IPS-11a (cell line): Measurements from ENCODE around the gene UBR3.
"Not testable (repeated sequence)": the region's sequence is repeated elsewhere in the genome, so short reads cannot be mapped to it uniquely, and the experiment has no call there.

Source experiments
- H3K4me3 ChIP-seq: one replicate; pipeline ENCODE4 v1.5.1; 2013; ENCODE audit warnings: low read depth, low read length, control low read depth

Gene UBR3, protein sequence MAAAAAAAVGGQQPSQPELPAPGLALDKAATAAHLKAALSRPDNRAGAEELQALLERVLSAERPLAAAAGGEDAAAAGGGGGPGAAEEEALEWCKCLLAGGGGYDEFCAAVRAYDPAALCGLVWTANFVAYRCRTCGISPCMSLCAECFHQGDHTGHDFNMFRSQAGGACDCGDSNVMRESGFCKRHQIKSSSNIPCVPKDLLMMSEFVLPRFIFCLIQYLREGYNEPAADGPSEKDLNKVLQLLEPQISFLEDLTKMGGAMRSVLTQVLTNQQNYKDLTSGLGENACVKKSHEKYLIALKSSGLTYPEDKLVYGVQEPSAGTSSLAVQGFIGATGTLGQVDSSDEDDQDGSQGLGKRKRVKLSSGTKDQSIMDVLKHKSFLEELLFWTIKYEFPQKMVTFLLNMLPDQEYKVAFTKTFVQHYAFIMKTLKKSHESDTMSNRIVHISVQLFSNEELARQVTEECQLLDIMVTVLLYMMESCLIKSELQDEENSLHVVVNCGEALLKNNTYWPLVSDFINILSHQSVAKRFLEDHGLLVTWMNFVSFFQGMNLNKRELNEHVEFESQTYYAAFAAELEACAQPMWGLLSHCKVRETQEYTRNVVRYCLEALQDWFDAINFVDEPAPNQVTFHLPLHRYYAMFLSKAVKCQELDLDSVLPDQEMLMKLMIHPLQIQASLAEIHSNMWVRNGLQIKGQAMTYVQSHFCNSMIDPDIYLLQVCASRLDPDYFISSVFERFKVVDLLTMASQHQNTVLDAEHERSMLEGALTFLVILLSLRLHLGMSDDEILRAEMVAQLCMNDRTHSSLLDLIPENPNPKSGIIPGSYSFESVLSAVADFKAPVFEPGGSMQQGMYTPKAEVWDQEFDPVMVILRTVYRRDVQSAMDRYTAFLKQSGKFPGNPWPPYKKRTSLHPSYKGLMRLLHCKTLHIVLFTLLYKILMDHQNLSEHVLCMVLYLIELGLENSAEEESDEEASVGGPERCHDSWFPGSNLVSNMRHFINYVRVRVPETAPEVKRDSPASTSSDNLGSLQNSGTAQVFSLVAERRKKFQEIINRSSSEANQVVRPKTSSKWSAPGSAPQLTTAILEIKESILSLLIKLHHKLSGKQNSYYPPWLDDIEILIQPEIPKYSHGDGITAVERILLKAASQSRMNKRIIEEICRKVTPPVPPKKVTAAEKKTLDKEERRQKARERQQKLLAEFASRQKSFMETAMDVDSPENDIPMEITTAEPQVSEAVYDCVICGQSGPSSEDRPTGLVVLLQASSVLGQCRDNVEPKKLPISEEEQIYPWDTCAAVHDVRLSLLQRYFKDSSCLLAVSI (N-terminal part only)

DNA sequence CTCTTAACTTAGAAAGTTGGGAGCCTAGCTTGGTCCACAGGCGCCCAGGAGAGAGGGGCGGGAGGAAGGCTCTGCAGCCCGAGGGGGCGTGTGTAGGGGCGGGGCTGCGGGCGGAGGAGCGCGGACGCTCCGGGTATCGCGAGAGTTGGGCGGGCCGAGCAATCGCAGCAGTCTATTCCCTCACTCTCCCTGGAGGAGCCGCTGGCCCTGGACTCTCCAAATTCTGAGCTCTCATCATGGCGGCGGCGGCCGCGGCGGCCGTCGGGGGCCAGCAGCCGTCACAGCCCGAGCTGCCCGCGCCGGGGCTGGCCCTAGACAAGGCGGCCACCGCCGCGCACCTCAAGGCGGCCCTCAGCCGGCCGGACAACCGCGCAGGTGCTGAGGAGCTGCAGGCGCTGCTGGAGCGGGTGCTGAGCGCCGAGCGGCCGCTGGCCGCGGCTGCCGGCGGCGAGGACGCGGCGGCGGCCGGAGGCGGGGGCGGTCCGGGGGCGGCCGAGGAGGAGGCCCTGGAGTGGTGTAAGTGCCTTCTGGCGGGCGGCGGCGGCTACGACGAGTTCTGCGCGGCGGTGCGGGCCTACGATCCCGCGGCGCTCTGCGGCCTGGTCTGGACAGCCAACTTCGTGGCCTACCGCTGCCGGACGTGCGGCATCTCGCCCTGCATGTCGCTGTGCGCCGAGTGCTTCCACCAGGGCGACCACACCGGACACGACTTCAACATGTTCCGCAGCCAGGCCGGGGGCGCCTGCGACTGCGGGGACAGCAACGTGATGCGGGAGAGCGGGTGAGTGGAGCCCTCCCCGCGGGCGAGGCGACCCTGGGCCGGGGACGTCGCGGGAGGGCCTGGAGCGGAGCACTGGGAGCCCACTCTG, at the start of gene UBR3:
UBR3 (plus strand) TSS at position 183 of the 869 bp plus-strand sequence; CDS start at position 237, 54 bp downstream.
- H3K4me3 ChIP-seq, result peak within 1 kb of the TSS; percentile 82

DNA sequence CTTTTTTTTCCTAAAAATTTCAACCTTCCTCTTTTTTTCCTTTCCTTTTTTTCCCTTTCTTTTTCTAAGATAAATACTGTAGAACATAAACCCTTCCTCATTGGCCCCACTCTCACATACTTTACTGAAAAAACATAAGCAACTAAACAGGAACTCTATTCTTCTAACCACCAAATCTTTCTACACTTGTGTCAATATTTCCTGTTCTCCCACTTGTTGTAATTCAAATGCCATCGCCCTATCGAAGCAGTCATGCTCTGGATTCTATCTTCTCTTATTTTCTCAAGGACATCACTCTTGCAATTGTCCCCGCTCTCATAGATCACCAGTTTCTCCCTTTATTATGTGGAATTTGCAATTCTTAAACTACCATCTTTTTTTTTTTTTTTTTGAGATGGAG, 48.8 kb upstream of the UBR3 start:
- no peak overlapping the region for H3K4me3 ChIP-seq

DNA sequence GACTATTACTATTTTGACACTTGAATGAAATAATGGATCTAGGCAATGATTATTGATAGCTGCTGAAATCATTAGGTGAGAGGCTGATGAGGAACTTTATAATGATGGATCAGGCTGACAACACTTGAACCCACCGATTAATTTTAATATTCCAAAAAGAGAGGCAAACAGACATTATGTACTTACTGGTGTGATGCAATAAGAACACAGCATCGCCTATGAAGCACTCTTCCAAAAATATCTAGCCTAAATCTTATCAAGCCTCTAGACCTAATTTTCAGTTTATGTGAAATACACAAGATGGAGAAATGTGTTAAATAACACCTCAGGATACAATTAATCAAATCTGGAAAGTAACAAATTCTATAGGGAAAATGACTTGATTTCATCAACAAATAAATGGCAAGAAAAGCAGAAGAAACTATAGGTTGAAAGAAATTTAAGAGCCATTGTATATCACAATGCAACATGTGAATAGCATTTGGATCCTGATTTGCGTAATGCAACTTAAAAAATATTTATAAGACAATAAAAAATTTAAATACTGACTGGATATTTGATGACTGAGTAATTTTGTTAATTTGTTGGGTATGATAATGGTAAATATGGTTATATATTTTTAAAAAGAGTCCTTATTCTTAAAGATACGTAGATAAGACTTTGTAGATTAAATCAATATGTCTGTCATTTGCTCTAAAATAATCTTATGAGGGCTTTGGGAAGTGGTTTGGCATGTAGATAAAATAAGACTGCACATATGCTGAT, 45.8 kb upstream of the UBR3 start:
- H3K4me3 ChIP-seq, result no peak overlapping the region

DNA sequence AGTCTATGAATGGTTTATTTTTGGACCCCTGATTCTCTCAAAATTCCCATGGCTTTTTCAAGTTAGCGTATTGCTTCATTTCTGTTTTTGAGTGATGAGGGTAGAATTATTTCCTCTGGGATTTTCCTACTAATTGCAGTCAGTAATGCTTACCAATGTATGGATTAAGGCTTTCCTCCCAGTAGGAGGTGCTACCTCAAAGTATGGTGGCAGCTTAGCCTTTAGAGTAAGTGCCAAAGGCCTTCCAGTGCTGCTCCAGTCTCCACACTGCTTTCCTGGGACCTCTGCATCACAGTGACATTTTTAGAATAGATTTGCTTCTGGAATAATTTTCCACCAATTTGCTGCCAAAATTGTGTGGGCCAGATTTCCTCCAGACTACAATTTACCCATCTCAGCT, 44.7 kb upstream of the UBR3 start:
- H3K4me3 ChIP-seq, result no peak overlapping the region

DNA sequence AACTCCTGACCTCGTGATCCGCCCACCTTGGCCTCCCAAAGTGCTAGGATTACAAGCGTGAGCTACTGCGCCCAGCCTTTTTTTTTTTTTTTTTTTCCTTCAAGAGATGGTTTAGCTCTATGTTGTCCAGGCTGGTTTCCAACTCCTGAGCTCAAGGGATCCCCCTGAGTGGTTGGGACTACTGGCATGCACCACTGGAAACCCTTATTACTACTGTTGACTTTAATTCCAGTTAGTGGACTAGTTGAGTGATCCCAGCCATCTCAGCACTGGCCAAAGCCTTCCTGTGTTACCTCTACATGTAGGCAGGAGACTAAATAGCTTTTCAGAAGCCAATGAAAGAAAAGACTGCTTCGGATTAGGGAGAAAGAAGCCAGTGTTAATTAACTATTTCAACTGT, 36.7 kb upstream of the UBR3 start:
- H3K4me3 ChIP-seq, result no peak overlapping the region

DNA sequence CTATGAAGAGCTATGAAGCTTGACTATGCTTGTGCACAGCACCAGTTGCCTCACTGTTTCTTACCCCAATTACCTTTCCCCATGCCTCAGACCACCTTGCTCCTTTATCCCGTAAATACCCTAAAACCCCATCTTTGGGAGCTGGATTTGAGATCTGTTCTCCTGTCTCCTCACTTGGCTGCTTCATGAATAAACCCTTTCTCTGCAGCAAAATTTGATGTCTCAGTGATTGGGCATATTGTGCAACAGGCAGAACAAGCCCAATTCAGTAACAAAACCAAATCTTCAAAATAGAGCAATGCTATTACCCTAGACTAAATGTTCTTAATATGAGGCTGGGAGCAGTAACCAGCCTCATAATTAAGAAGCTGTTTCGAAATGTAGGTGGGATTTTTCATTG, 32.1 kb upstream of the UBR3 start:
- H3K4me3 ChIP-seq, result no peak overlapping the region

DNA sequence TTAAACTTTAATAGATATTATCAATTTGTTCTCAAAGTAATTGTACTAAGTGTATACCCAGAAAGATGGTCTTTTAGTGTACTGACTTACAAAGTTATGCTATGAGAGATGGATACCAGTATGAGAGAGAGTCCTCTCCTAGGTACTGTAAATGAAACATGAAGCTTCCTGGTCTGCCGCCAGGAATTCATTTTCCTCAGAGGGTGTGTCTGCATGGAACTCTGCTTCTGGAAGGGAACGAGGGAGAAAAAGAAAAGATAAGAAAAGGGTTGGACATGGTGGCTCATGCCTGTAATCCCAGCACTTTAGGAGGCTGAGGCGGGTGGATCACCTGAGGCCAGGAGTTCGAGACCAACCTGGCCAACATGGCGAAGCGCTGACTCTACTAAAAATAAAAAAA, 30.8 kb upstream of the UBR3 start:
- H3K4me3 ChIP-seq, result no peak overlapping the region

DNA sequence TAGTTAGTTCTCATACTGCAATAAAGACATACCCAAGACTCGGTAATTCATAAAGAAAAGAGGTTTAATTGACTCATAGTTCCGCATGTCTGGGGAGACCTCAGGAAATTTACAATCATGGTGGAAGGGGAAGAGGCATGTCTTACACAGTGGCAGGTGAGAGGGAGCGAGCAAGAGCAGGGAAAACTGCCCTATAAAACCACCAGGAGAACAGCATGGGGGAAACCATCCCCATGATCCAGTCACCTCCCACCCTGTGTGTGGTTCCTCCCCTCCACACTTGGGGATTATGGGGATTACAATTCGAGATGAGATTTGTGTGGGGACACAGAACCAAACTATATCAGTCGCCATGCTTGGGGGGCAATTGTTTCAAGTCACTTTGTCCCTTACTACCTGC, 29.7 kb upstream of the UBR3 start:
- no peak overlapping the region for H3K4me3 ChIP-seq

DNA sequence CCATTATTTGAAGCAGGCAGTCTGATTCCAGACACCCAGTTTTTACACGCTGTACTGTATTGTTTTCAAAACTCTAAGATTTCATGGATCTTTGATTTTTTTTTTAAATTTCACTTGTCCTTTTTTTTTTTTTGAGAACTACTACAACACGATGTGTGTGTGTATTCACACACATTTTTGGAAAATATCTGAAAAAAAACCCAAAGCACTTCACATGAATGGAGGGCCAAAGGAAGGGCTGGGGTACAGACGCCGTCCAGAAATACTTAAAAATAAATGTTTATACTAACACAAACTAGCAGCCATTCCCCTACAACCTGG, 28.9 kb upstream of the UBR3 start:
- peak overlapping the region; percentile 95 for H3K4me3 ChIP-seq

DNA sequence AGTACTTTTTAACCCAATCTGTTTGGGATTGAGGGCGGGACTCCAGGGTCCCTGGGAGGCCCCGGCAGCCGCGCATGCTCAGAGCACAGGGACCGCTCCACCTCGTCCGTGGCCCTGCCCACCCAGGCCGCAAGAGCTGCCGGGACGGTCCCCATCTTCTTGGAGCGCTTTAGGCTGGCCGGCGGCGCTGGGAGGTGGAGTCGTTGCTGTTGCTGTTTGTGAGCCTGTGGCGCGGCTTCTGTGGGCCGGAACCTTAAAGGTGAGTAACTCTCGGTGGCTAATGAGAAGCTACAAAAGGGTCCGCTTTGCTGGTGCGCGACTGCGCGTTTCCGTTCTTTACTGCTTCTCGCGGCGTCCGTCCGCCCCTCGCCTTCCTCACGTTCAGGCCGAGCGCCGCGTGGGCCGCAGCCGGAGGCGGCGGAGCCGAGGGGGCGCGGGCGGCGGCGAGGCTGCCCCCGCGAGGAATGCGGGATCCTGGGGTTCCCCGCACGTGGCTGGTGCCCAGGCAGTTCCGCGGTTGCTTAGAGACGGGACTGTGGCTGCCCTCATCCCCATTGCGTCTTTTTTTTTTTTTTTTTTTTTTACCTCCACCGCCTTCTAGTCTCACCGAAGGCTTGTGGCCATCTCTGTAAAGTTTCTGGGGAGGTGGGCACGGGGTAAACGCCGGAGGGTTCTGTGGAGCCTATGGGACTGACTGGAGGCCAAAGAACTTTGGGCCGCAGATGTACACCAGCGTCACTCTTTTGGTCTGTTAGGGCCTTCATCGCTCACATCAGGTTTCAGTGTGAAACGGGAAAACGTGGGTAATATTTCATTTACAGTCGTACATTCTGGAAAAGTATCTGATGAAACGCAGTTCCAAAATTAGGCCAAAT, 28.3 kb upstream of the UBR3 start, which contains the start of gene SSB:
SSB (plus strand) TSS at position 154 of the 875 bp plus-strand sequence. CDS start 2,090 bp downstream, outside the sequence.
- H3K4me3 ChIP-seq, result peak within 1 kb of the TSS; percentile 95

DNA sequence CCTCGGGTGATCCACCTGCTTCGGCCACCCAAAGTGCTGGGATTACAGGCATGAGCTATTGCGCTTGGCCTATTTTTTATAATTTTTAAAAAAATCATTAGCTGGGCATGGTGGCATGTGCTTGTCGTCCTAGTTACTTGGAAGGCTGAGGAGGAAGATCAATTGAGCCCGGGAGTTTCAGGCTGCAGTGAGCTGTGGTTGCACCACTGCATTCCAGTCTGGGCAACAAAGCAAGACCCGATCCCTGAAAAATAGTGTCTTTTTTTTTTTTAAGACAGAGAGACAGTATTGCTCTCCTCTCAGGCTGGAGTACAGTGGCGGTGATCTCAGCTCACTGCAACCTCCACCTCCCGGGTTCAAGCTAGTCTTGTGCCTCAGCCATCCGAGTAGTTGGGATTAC, 23.8 kb upstream of the UBR3 start:
- no peak overlapping the region for H3K4me3 ChIP-seq

DNA sequence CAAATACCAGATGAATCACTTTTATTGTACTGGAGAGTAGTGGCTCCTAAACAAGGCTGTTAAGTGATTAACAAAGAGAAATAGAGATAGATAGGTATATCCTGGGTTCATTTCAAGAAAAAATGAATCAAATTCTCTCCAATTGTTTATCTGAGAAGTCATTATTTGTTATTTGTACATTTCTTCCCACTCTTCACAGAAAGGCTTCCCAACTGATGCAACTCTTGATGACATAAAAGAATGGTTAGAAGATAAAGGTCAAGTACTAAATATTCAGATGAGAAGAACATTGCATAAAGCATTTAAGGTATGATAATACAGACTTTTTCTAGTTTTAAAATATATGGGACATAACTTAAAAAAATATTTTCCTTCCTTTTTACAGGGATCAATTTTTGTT, 20.7 kb upstream of the UBR3 start:
- no peak overlapping the region for H3K4me3 ChIP-seq

DNA sequence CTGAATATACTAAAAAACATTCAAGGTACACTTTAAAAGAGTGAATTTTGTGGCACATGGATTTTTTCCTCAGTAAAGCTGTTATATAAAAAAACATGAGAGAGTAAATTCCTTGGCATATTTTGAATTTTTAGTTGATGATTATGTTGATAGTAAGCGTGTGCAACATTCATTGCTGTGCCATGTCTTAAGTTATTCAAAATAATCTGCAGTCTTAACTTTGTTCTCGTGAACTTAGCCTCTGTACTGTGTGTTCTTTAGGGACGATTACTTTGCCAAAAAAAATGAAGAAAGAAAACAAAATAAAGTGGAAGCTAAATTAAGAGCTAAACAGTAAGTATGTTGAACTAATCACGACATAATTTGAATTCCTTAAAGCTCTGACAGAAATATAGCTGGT, 19.0 kb upstream of the UBR3 start:
- no peak overlapping the region for H3K4me3 ChIP-seq

DNA sequence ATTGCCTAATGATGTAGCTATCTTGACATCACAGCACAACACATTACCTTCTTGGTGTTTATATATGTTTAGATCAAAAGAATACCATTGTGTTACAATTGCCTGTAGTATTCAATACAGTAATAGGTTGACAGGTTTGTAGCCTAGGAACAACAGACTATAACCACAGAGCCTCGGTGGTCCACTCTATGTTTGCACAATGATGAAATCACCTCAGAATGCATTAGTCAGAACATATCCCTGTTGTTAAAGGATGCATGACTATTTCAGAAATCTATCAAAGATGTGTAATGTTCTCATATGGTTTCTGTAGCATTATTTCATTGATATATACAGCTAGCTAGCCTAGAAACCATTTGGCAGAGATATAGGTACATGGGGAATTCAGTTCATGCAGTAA, 11.4 kb upstream of the UBR3 start:
- H3K4me3 ChIP-seq, result no peak overlapping the region

DNA sequence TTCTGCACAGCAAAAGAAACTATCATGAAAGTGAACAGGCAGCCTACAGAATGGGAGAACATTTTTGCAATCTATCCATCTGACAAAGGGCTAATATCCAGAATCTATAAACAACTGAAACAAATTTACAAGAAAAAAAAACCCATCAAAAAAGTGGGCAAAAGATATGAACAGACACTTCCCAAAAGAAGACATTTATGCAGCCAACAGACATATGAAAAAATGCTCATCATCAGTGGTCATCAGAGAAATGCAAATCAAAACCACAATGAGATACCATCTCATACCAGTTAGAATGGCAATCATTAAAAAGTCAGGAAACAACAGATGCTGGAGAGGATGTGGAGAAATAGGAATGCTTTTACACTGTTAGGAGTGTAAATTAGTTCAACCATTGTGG, 10.3 kb upstream of the UBR3 start:
- H3K4me3 ChIP-seq, result not testable (repeated sequence)

DNA sequence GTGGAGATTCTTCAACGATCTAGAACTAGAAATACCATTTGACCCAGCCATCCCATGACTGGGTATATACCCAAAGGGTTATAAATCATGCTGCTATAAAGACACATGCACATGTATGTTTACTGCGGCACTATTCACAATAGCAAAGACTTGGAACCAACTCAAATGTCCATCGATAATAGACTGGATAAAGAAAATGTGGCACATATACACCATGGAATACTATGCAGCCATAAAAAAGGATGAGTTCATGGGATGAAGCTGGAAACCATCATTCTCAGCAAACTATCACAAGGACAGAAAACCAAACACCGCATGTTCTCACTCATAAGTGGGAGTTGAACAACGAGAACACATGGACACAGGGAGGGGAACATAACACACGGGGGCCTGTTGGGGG, 9.9 kb upstream of the UBR3 start:
- not testable (repeated sequence) for H3K4me3 ChIP-seq

DNA sequence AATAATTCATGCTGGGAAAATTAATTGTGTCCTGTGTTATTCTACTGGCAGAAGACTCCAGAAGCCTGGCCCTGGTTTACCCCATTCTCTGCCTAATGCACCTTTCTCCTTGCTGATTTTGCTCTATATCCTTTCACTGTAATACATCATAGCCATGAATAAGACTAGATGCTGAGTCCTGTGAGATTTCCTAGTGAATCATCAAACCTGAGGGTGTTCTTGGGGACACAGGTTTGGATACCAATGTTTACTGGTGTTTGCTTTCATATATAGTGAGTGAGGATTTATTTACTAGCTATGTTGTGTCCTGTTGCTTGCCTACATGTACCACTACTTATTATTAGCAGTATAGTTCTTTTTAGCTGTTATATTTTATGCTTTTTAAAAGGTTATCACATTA, 9.0 kb upstream of the UBR3 start:
- H3K4me3 ChIP-seq, result no peak overlapping the region

DNA sequence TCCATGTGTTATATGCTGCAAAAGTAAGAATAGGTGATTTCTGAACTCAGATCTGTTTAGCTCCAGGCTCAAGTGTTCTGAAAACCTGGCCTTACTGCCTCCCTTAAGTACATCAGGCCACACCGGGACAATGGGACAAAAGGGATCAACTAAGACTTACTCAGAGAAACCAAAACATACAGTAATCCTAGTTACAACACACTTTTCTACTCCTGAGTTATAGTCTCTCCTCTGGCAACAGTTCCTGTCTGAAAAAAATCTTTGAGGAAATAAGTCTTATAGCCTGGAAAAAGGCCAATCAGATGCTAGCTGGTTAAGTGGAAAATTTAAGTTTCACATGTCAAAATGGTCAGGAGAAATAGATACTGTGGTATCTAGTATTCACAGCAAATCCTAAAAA, 8.1 kb upstream of the UBR3 start:
- H3K4me3 ChIP-seq, result no peak overlapping the region

DNA sequence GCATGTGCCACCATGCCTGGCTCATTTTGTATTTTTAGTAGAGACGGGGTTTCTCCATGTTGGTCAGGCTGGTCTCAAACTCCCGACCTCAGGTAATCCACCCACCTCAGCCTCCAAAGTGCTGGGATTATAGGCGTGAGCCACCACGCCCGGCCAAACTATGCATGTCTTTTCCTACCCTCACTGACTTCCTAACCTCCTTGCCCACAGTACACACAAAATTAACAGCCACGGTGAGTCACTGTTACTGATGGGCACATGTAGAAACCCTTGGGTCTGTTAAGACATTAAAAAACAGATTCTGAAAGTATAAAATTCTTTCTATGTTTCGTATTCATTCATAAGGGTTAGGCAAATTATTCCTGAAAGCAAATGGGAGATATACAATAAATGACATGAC, 7.2 kb upstream of the UBR3 start:
- H3K4me3 ChIP-seq, result not testable (repeated sequence)
